SU-DHL-6 (cell line): ENCODE data around the gene STEAP1.

Source experiments
- H2AFZ ChIP-seq: fragments of 200-600 bp; sonication (generic); 2 replicates; pipeline ENCODE4 v1.6.1; 2014; ENCODE audit warnings: low read depth, mild to moderate bottlenecking, moderate library complexity, mixed read lengths, antibody characterized with exemption, low read length; ENCODE audit not compliant: severe bottlenecking
- H3F3A ChIP-seq: fragments of 200-600 bp; shearing (Covaris generic); 2 replicates; pipeline ENCODE4 v1.6.0; 2016; ENCODE audit warnings: antibody characterized with exemption, mild to moderate bottlenecking; ENCODE audit not compliant: insufficient read depth
- H3K27ac ChIP-seq: fragments of 200-600 bp; sonication (generic); 2 replicates; pipeline ENCODE4 v1.5.1; 2016; ENCODE audit warnings: low read depth, mild to moderate bottlenecking, low read length, moderate library complexity, mixed read lengths
- H3K27me3 ChIP-seq: fragments of 200-600 bp; sonication (generic), shearing (Covaris generic); 2 replicates; pipeline ENCODE4 v1.6.0; 2014; ENCODE audit warnings: mild to moderate bottlenecking, low read length
- H3K36me3 ChIP-seq: fragments of 200-600 bp; sonication (generic); 2 replicates; pipeline ENCODE4 v1.6.1; 2014; ENCODE audit warnings: mild to moderate bottlenecking, low read length, mixed read lengths
- H3K4me2 ChIP-seq: fragments of 300-600, 200-600 bp; shearing (Covaris generic), sonication (generic); 2 replicates; pipeline ENCODE4 v1.6.0; 2014; ENCODE audit warnings: low read length, low read depth, mild to moderate bottlenecking; ENCODE audit not compliant: poor library complexity, severe bottlenecking
- H3K4me3 ChIP-seq: fragments of 200-600 bp; sonication (generic); 2 replicates; pipeline ENCODE4 v1.5.1; 2014; ENCODE audit warnings: antibody characterized with exemption, low read length, mild to moderate bottlenecking, mixed read lengths; ENCODE audit not compliant: insufficient read depth, poor library complexity, severe bottlenecking
- H3K79me2 ChIP-seq: fragments of 200-600 bp; sonication (generic); 2 replicates; pipeline ENCODE4 v1.6.1; 2014; ENCODE audit warnings: mild to moderate bottlenecking, low read length, moderate library complexity; ENCODE audit not compliant: insufficient read depth
- H3K9ac ChIP-seq: fragments of 200-600 bp; sonication (generic); 2 replicates; pipeline ENCODE4 v1.7.0; 2014; ENCODE audit warnings: mild to moderate bottlenecking, low read length
- H3K9me2 ChIP-seq: fragments of 200-600 bp; sonication (generic); replicated peaks from 2 replicates; pipeline ENCODE4 v1.6.1; 2014; ENCODE audit warnings: low read length; ENCODE audit not compliant: insufficient read depth
- H3K9me3 ChIP-seq: fragments of 200-600 bp; sonication (generic); 2 replicates; pipeline ENCODE4 v1.6.1; 2014; ENCODE audit warnings: low read length, mixed read lengths; ENCODE audit not compliant: insufficient read depth
- H4K20me1 ChIP-seq: fragments of 200-600 bp; sonication (generic); 2 replicates; pipeline ENCODE4 v1.6.1; 2014; ENCODE audit warnings: low read depth, mild to moderate bottlenecking, antibody characterized with exemption, low read length, moderate library complexity, mixed read lengths
- CTCF ChIP-seq: fragments of 200-600 bp; sonication (generic); IDR thresholded peaks from one replicate; pipeline ENCODE4 v1.5.1; 2017; ENCODE audit warnings: antibody characterized with exemption, mild to moderate bottlenecking, low read length, moderate library complexity; ENCODE audit not compliant: insufficient read depth, poor library complexity, severe bottlenecking
- EZH2phosphoT487 ChIP-seq: fragments of 200-600 bp; sonication (generic), shearing (Covaris generic); conservative IDR thresholded peaks from 2 replicates; pipeline ENCODE4 v1.6.1; 2018; ENCODE audit warnings: mild to moderate bottlenecking, antibody characterized with exemption, low read length, moderate library complexity, mixed read lengths

Gene STEAP1

GRCh38 chr7:90178679-90179278, 24.5 kb downstream of the STEAP1 start:
- Histone ChIP-seq H3K9me3 (peaks cover 11% of the 10 kb centered on the region; the same call in 1 of the 2 replicates), H3K79me2 (no peaks in the 10 kb centered on the region), H3K9me2 (no peaks in the 10 kb centered on the region), H3K9ac (no peak overlapping the region), H3K4me3 (no peak overlapping the region), H3F3A (no peaks in the 10 kb centered on the region), H3K36me3 (no peaks in the 10 kb centered on the region), H3K27ac (no peak overlapping the region), H4K20me1 (no peaks in the 10 kb centered on the region), H3K4me2 (no peak overlapping the region), H3K27me3 (no peaks in the 10 kb centered on the region), H2AFZ (no peak overlapping the region)
- TF ChIP-seq CTCF (no peak), EZH2phosphoT487 (no peak)

- H3K27ac ChIP-seq: no peak overlapping the region
- H3K79me2 ChIP-seq: no peaks in the 10 kb centered on the region
- no peaks in the 10 kb centered on the region for H3F3A ChIP-seq
- H3K9me2 ChIP-seq: no peaks in the 10 kb centered on the region
- no peaks in the 10 kb centered on the region for H4K20me1 ChIP-seq
- no peaks in the 10 kb centered on the region for H3K36me3 ChIP-seq
- H3K4me2 ChIP-seq: no peak overlapping the region
- H3K27me3 ChIP-seq: no peaks in the 10 kb centered on the region
- H3K9ac ChIP-seq: no peak overlapping the region
- TF ChIP-seq EZH2phosphoT487: no peak
- no peak for TF ChIP-seq CTCF
- no peak overlapping the region for H3K4me3 ChIP-seq
- peaks cover 11% of the 10 kb centered on the region; the same call in 1 of the 2 replicates for H3K9me3 ChIP-seq
- H2AFZ ChIP-seq: no peak overlapping the region
Measured at GRCh38 chr7:90180011-90180585, 25.8 kb downstream of the STEAP1 start.

- no peak overlapping the region for H2AFZ ChIP-seq
- no peaks in the 10 kb centered on the region for H4K20me1 ChIP-seq
- no peak overlapping the region for H3K4me2 ChIP-seq
Measured at GRCh38 chr7:90180649-90181048, 26.4 kb downstream of the STEAP1 start.

More at GRCh38 chr7:90180649-90181048, 26.4 kb downstream of the STEAP1 start:
- no peak overlapping the region for H3K4me3 ChIP-seq
- no peaks in the 10 kb centered on the region for H3K27me3 ChIP-seq
- no peaks in the 10 kb centered on the region for H3K36me3 ChIP-seq
- H3K9me3 ChIP-seq: peaks cover 11% of the 10 kb centered on the region; the same call in 1 of the 2 replicates
- no peaks in the 10 kb centered on the region for H3K79me2 ChIP-seq
- no peak overlapping the region for H3K9ac ChIP-seq
- H3K27ac ChIP-seq: no peak overlapping the region
- H3F3A ChIP-seq: no peaks in the 10 kb centered on the region
- no peaks in the 10 kb centered on the region for H3K9me2 ChIP-seq
- TF ChIP-seq EZH2phosphoT487 (no peak), CTCF (no peak)
